Measurements from ENCODE around the gene SLF2.

DNA sequence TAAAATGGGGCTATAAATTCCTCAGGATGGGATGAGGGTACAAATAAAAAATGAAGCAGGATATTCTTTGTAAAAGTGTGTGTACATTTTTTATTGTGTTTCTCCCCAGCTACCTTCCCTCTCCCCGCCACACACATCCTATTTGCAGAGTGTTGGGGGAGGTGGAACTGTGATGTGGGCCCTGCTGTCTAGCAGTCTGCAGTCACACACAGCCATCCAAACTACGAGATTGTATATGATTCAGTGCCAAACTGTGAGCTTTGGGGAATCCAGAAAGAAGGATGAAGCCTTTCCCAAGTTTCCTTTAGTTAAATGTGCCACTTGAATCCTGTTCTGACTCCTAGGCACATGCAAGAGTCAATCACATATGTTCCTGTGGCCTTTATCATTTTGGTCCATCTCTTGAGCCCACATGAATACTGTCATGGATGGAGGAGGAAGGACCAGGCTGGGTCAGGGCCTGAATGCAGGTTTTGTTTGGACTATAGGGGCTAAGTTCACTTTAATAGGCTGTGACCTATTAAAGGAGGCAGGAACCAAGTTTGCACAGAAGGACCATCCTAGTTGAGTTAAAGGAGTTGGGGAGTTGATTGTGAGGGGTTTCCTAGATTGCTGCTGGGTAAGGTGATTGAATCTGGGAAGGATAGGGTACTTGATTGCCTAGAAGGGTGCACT is 55.4 kb downstream of the SLF2 start:
- TF ChIP-seq CTCF (conservative IDR thresholded peaks at IDR 0.05) (no peak), EZH2 (IDR thresholded peaks at IDR 0.05; ENCODE audit: low read depth) (no peak)

All from PC-9 (cell line).